GM18909 (cell line): Measurements from ENCODE around the gene HNF1B.
A peak's percentile ranks its signal among the peaks of the same experiment; 100 is the strongest.
"Not testable (repeated sequence)": the region's sequence is repeated elsewhere in the genome, so short reads cannot be mapped to it uniquely, and the experiment has no call there.

Experiments
- ATAC-seq: cut with Tn5 transposase; IDR thresholded peaks from one replicate; pipeline ENCODE4 v1.9.1; 2021; ENCODE audit warnings: mild to moderate bottlenecking; ENCODE audit not compliant: unreplicated experiment, poor library complexity

Gene HNF1B, protein sequence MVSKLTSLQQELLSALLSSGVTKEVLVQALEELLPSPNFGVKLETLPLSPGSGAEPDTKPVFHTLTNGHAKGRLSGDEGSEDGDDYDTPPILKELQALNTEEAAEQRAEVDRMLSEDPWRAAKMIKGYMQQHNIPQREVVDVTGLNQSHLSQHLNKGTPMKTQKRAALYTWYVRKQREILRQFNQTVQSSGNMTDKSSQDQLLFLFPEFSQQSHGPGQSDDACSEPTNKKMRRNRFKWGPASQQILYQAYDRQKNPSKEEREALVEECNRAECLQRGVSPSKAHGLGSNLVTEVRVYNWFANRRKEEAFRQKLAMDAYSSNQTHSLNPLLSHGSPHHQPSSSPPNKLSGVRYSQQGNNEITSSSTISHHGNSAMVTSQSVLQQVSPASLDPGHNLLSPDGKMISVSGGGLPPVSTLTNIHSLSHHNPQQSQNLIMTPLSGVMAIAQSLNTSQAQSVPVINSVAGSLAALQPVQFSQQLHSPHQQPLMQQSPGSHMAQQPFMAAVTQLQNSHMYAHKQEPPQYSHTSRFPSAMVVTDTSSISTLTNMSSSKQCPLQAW

GRCh38 chr17:37744961-37745800, at the start of gene HNF1B:
Gene HNF1B, minus strand, starts transcription at chr17:37745059. Its CDS starts 175 bp downstream, at chr17:37744884.
- peak; percentile 48 for ATAC-seq

DNA sequence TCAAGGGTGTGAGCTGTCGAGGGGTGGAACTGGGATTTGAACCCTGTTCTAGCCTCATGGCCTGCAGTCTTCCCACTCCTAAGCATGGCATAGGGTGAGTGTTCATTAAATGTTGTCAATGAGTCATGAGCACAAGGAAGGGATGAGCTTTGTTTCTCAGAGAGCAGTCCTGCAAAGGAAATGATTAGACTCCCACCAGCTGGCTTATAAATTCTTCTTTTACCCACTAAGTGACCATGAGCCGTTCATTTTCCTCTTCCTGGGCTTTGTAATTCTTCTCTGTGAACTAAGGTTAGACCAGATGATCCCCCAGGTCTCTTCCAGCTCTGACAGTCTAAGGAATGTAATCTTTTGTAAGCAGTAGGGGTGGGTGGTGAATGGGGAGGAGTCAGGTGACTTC, 47.9 kb upstream of the HNF1B start:
- no peak for ATAC-seq

DNA sequence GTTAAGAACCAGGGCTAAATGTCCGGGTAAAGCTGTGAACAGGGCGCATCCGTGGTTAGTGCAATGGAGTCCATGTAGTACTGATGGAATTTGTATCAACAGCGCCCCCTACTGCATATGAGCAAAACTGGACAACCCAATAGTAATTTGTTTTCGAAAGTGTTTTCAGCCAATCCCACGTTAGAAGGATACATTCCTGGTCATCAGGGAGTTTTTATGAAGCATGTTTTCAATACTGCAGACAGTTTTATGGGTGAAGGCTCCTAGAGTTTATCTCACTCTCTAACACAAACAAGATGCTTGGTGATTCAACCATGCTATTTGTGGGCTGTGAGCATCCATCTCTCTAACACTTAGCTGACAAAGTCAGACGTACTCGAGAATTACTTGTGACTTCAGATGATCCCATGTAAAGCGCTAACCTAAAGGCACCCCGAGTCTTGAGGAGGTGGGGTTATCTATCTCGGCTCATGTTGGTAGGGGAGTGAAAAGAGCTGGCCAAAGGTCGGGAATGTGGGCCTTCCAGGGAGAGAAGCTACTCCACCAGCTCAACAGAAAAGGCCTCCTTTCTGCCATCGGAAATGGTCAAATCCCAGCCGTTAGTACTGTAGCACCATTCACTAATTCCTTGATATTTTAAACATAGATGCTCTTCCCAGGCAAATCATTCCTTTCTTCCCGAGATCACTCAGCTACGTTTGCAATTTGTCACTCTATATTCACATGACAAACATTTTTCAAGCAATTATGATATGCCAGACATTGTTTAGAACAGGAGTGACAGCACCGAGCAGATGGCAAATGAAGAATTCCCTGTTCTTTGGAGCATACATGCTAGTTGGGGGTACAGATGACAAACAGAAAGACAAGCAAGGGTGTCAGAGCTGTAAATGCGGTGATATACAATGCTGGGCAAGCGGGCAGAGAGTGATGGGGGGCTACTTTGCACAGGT, 46.9 kb upstream of the HNF1B start:
- no peak for ATAC-seq

GRCh38 chr17:37789771-37790541, 45.1 kb upstream of the HNF1B start:
- ATAC-seq = no peak

- ATAC-seq = no peak
These were observed 44.2 kb upstream of the HNF1B start for GRCh38 chr17:37789021-37789565.

DNA sequence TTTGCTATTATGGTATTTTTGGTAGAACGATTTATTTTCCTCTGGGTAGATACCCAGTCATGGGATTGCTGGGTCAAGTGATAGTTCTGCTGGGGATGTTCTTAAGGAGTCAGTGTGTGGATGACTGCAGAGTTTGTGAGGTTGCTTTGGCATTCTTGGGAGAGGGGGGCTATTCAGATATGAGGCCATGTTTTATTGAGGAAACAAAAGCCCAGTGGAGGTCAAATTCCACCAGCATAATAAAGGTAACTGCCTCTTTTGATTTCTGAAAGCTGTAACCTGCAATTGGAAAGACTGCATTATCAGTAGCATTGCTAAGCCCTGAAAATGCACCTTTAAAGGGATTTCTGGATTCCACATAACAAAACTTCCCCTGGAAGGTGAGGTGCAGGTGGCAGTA, 43.7 kb upstream of the HNF1B start:
- no peak for ATAC-seq

- ATAC-seq = no peak
These were observed 42.3 kb upstream of the HNF1B start for GRCh38 chr17:37787055-37787757.

DNA sequence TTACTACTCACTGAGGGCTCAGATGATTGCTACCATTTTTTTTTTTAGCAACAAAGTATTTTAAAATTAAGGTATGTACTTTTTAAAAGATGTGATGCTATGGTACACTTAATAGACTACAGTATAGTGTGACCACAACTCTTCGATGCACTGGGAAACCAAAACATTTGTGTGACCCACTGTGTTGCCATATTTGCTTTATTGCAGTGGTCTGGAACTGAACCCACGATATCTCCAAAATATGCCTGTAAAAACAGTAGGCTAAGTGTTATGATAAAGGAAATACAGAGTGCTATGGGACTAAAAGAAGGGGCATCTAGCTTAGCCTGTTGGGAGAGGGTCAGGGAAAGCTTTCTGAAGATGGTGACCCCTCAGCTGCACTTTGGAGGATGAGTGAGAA, 41.6 kb upstream of the HNF1B start:
- no peak for ATAC-seq

DNA sequence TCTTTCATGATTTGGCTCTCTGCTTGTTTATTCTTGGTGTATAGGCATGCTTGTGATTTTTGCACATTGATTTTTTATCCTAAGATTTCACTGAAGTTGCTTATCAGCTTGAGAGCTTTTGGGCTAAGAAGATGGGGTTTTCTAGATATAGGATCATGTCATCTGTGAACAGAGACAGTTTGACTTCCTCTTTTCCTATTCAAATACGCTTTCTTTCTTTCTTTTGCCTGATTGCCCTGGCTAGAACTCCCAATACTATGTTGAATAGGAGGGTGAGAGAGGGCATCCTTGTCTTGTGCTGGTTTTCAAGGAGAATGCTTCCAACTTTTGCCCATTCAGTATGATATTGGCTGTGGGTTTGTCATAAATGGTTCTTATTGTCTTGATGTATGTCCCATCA, 37.6 kb upstream of the HNF1B start:
- ATAC-seq = not testable (repeated sequence)

- no peak for ATAC-seq
These were observed 36.6 kb upstream of the HNF1B start for GRCh38 chr17:37781451-37781850.

DNA sequence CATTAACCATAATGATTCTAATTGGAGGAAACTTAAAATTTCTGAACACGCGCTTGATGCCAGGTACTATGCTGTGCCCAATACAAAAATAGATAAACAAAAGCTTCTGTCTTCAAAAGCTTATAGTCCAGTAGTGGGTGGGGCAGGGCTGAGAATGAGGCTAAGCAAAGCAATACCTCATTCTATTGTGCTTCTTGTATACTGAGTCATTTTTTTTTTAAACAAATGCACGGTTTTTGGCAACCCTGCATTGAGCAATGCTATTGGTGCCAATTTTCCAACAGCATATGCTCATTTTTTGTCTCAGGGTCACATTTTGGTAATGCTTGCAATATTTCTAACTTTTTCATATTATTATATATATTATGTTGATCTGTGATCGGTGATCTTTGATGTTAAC, 34.7 kb upstream of the HNF1B start:
- no peak for ATAC-seq

DNA sequence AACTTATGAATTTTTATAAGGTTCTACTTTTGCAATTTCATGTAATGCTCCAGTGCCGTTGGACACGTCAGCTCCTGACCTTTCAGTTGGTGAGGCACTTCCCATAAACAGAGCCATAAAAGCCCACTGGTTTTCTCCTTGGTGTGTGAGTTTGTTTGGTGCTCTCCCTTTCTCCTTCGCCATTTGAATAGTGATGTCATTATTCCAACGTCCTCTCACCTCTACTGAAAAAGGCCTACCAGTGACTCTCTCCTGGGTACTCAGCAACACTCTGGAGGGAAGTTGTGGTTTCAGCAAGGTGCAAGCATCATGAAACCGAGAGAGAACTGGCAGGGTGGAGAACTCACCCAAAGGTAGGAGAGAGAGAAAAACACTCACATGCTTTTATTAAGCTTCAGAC, 29.6 kb upstream of the HNF1B start:
- ATAC-seq = peak; percentile 88

GRCh38 chr17:37772982-37773381, 28.1 kb upstream of the HNF1B start:
- ATAC-seq = no peak

DNA sequence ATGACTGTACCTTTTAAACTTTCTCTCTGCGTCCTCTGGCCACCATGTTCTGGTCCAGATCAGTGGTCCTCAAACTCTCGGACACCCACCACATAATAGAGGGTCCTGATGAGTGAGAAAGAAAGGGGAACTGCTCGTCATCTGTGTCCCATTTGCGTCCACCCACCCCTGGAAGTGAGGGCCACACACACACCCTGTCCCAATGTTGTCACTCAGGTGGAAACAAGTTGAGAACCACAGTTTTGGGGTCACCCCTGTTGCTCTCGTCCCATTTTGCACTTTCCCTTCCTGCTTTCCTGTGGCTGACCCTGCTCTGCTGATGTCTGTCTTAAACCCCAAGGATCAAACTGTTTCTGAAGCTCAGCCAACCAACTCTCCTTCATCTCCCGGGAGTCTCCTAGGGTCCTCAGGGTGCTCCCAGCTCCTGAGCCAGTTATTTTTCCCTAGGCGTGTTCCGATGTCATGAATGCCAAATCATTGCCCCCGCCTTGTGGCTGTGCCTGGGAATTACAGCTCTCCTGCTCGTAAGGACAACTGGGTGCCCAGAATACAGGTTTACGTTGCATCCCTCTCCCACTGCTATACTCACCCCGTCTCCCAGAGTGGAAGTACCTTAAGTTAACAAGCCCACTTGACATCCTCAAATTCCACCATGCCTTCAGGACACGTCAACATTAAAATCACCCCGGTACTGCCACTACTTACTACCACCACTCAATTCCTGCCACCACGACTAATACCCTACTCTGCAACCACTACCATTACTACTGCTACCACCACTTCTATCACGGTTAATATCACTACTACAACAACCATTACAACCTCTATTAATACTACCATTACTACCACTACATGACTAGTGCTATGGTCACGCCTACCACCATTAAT, 26.0 kb upstream of the HNF1B start:
- ATAC-seq = no peak

DNA sequence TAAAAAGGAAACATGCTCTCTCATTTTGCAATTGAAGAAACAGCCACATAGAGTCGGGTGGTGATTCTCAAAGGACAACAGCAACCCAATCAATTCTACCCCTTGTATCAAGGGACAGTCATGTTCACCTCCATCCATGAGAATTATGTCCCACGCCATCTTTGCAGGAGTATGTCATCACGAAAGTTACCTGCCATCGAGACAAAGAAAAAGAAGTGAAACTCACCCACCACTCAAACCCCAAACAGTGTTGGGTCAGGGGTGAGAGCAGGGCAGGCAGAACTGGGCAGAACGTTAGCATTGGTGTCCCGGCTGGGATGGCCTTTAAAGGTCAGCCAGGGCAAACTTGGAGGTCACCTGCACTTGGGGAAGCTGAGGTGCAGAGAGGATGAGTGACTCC, 24.2 kb upstream of the HNF1B start:
- no peak for ATAC-seq

DNA sequence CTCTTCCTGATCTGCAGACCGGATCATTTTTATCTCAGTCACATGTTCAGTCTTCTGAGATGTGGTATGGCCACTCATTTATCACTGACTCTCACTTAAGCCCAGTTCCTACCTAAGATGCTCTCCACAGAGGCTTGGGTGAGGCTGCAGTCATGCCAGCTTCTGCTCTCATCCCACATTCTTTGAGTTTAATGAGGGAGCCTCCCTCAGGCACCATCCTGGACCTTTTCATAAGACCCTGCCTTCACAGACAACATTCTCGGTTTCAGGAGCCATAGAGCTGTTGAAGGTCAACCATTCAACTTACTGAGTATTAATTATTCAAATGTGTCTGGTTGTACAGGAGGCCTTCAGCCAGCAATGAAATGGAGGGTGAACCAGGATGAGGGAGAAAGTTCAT, 23.6 kb upstream of the HNF1B start:
- no peak for ATAC-seq

GRCh38 chr17:37766971-37767370, 22.1 kb upstream of the HNF1B start:
- no peak for ATAC-seq

- no peak for ATAC-seq
These were observed 19.5 kb upstream of the HNF1B start for GRCh38 chr17:37764383-37764782.
